ENCODE data around the gene TMEM169.

GRCh38 chr2:216031960-216032689, 49.6 kb upstream of the TMEM169 start:
- TF ChIP-seq POLR2A (IDR thresholded peaks at IDR 0.05; ENCODE audit: low read depth, low read length) (peak; percentile 49; the same call in 1 of the 2 replicates), POLR2AphosphoS5 (IDR thresholded peaks at IDR 0.05; ENCODE audit: low read depth, low read length) (no peak)
